HG03354 (cell line): ENCODE data around the gene ZNF385C.

Experiments used
- ATAC-seq: cut with Tn5 transposase; IDR thresholded peaks from one replicate; pipeline ENCODE4 v1.9.1; 2021; ENCODE audit warnings: mild to moderate bottlenecking; ENCODE audit not compliant: unreplicated experiment, poor library complexity, severe bottlenecking

The ZNF385C gene

GRCh38 chr17:42087042-42087701 is 11.1 kb downstream of the ZNF385C start:
- no peak for ATAC-seq

DNA sequence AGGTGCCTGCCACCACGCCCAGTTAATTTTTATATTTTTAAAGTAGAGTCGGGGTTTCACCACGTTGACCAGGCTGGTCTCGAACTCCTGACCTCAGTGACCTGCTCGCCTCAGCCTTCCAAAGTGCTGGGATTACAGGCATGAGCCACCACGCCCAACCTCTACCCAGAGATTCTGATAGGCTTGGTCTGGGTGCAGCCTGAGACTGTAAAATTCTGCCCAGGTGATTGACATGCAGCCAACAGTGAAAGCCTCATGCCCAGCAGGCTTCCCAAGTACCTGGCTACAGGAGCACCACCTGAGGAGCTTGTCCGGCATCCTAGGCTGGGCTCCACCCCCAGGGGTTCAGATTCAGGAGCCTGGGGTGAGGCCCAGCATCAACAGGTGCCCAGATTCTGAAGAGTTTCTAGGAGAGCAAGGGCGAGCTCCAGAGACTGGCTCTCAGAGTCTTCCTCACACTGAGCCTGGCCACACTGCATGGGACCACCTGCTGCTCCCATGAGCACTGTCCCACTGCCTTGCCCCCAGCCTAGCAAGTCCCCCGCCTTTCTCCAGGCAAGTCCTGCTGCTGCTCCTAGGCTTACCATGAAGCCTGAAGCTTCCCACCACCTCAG is 16.6 kb downstream of the ZNF385C start:
- no peak for ATAC-seq

GRCh38 chr17:42079541-42079940 is 18.7 kb downstream of the ZNF385C start:
- no peak for ATAC-seq

DNA sequence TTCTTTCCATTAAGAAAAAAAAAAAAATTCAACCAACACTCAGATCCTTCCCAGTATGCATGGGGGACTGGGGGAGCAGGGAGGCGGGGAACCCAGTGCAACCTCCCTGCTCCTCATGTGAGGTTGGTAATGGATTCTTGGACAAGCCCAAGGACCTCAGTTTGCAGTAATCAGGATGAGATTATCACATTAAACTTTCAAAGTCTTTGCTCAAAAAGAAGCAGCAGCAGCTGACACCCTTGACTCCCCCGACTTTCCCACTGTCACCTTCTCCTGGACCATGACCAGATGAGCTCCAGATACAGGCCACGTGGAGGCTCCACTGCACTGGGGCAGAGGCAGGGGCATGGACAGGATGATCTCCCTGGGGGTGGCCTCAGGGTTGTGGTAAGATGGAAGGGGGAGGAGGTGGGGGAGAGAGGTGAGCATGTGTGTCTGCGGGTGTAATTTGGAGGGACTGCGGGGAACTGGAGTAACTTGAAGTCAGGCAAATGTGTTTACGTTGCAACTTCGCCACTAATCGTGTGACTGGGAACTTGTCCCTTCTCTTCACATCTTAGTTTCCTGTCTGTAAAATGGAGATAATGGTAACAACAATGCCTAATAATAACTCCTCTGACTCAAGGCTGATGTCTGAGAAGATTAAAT is 19.8 kb downstream of the ZNF385C start:
- ATAC-seq = no peak

DNA sequence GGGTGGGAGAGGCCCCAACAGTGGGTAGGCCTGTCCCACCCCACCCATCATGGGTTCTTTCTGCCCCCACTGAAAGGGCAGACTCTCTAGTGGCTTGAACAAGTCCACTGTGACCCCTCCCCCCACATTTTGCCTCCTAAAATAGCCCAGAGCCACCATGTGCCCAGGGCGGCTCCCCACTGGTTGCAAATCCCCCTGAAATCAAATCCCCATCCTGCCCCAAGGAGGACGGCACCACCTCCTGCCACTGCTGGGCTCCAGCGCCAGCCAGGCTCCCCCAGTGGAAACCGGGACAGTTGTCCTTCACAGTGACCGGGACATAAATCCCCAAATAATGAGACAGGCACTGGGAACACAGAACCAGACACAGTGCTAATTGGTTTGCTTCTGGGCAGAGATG is 20.5 kb downstream of the ZNF385C start:
- no peak for ATAC-seq

GRCh38 chr17:42076797-42077559 is 21.3 kb downstream of the ZNF385C start:
- ATAC-seq = no peak

- no peak for ATAC-seq
These were observed 22.5 kb downstream of the ZNF385C start for GRCh38 chr17:42075789-42076188.

- ATAC-seq = no peak
These were observed 25.7 kb downstream of the ZNF385C start for GRCh38 chr17:42072323-42073187.

DNA sequence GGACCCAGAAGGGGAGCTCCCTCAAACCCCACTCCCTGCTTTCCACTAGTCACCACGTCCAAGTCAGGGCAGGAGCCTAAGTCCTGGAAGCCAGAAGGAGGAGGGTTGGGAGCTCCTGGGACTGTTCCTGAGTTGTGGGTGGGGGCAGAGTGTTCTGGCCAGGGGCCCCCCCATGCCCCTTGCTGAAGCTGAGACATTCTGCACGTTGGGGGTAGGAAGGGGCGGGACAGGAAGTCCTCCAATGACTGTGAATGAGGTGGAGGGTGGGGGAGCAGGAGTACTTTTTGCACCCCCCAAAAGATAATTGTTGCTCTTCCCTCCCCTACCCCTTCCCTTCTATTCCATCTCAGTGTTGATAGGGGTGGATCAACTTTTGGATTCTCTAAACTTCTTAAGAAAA is 26.5 kb downstream of the ZNF385C start:
- ATAC-seq = no peak

DNA sequence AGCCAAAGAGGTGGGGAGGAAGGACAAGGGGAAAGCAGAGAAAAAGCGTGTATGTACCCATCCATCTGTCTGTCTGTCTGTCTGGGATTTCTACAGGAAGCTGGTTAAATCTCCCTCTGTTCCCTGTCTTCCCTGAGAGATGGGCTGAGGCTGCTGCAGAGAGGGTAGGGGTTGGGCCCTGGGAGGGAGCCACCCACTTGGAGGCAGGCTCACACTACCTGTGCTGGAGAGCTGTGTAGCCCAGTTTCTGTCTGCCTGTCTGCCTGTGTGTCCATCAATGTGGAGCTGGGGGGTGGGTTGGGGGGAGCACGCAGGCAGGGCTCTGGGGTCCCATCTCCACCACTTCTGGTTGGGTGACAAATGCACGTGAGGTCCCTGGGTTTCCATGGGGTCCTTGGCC is 29.3 kb downstream of the ZNF385C start:
- no peak for ATAC-seq

DNA sequence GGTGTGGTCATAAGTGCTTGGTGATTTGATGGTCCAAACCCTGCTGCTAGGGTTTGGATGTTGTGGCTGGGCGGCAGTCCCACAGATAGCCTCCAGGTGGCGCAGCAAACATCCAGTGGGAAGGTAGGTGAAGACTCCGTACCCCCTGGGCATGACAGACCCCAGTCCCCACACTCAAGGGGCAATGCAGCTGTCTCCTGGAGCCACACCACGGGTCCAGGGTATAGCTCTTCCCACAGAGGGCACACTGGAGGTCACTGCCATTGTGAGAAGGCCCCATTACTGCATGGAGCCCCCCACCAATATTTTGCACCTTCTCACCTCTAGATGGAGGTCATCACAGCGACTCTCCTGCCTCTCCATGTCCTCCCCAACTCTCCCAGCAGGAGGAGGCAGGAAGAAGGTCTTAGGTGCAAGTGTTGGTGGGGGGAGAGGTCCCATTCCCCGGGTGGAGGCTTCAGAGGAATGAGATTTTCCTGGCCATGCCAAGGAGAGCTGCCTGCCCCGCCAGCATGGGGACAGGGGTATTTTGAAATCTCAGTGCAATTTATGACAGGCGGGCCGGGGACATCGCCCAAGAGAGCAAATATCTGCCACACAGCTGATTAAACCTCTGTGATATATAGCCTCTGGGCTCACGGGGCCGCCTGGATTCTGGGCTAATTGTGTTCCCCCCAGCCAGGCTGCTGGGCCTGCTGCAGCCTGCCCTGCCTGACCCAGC is 30.7 kb downstream of the ZNF385C start:
- ATAC-seq = no peak

DNA sequence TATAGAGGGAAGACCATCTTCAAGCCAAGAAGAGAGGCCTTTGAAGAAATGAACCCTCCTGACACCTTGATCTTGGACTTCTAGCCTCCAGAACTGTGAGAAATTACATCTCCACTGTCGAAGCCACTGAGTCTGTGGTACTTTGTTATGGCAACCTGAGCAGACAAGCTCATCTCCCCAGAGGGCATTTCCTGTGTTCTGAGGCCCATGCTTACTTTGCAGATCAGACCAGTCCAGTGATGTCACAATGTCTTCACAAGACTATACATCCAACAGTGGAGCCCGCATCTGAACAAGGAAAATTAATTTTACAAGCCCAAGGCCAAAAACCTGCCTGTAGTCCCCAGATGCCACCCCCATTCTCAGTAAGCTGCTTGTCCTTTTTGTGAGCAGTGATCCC is 33.1 kb downstream of the ZNF385C start:
- ATAC-seq = no peak

GRCh38 chr17:42062681-42063080 is 35.6 kb downstream of the ZNF385C start:
- ATAC-seq = no peak

DNA sequence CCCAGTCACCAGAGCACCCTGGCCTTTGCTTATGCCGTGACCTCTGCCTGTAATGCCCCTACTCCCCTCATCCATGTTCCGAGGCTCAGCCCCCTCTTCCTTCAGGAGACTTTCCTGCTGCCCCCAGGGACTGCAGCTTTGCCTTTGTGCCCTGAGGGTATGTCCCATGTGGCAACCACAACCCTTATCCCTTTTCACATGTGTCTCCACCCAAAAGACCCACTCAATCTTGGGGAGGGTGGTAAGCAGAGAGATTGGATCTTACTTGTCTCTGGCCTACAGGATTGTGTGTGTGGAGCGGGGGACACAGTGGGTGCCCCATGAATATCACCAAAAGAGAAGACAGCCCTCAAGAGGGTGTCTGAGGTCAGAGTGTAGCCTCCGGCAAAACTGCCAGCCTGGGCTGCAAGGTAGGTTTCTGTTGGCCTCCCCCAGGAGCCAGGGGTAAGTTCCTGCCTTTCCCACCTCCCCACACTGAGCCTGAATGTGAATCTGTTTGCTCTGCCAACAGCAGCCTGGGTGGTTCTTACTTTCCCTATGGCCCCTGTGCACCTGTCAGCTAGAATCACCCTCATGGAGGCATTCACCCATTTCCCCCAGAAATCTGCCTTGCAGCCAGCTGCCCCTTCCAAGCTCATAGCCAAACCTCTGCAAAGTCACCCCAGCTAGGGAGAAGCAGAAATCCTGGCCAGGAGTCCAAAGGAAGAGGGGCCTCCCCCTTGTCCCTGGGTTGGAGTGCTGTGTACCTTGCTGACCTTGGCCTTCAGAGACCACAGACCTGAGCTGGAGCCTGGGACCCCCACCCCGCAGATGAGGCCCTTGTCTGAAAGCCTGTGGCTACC is 36.4 kb downstream of the ZNF385C start:
- ATAC-seq = no peak

- ATAC-seq = no peak
These were observed 38.0 kb downstream of the ZNF385C start for GRCh38 chr17:42060231-42060630.

- no peak for ATAC-seq
These were observed 38.5 kb downstream of the ZNF385C start for GRCh38 chr17:42059815-42060214.

GRCh38 chr17:42058063-42058462 is 40.2 kb downstream of the ZNF385C start:
- no peak for ATAC-seq

DNA sequence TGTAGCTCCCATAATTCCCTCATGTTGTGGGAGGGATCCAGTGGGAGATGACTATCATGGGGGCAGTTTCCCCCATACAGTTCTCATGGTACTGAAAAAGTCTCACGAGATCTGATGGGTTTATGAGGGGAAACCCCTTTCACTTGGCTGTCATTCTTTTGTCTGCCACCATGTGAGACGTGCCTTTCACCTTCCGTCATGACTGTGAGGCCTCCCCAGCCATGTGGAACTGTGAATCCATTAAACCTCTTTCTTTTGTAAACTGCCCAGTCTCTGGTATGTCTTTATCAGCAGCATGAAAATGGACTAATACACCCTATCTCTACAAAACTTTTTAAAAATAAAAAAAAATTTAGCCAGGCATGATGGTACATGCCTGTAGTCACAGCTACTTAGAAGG is 41.6 kb downstream of the ZNF385C start:
- no peak for ATAC-seq
